Osteoblast (primary cell): ENCODE measurements around the gene UBA1. TPM values are rescaled to one million over a fixed set of nuclear protein-coding genes. Genes with fewer than 3 reads are reported as not detected.

Experiments used
- DNase-seq: peaks from one replicate; pipeline ENCODE4 v3.0.0; 2011; ENCODE audit warnings: low spot score, mixed read lengths; ENCODE audit not compliant: insufficient read length; ENCODE audit errors: missing footprints
- H2AFZ ChIP-seq: 2 replicates; pipeline ENCODE4 v1.6.0; 2011; ENCODE audit warnings: mild to moderate bottlenecking, low read length
- H3K27ac ChIP-seq: 2 replicates; pipeline ENCODE4 v1.5.1; 2011; ENCODE audit warnings: mild to moderate bottlenecking, low read depth, low read length, moderate library complexity
- H3K27me3 ChIP-seq: 2 replicates; pipeline ENCODE4 v1.6.0; 2012; ENCODE audit warnings: mild to moderate bottlenecking, control low read depth, inconsistent platforms, low read length, moderate library complexity; ENCODE audit not compliant: insufficient read depth
- H3K36me3 ChIP-seq: 2 replicates; pipeline ENCODE4 v1.5.1; 2011; ENCODE audit warnings: mild to moderate bottlenecking, low read length, control low read depth, moderate library complexity; ENCODE audit not compliant: insufficient read depth
- H3K4me1 ChIP-seq: 2 replicates; pipeline ENCODE4 v1.5.1; 2011; ENCODE audit warnings: mild to moderate bottlenecking, low read length, control low read depth, moderate library complexity; ENCODE audit not compliant: insufficient read depth
- H3K4me2 ChIP-seq: 2 replicates; pipeline ENCODE4 v1.6.0; 2011; ENCODE audit warnings: mild to moderate bottlenecking, low read length; ENCODE audit not compliant: insufficient read depth
- H3K4me3 ChIP-seq: fragments of 200-600 bp; sonication (generic); 3 replicates; pipeline ENCODE4 v1.5.1; 2012; ENCODE audit warnings: mild to moderate bottlenecking, low read length, inconsistent platforms; ENCODE audit not compliant: insufficient read depth
- H3K79me2 ChIP-seq: 2 replicates; pipeline ENCODE4 v1.6.0; 2012; ENCODE audit warnings: mild to moderate bottlenecking, low read length, control low read depth, inconsistent platforms; ENCODE audit not compliant: insufficient read depth
- H3K9me3 ChIP-seq: 2 replicates; pipeline ENCODE4 v1.5.1; 2011; ENCODE audit warnings: low read depth, low read length, control low read depth
- H4K20me1 ChIP-seq: 2 replicates; pipeline ENCODE4 v1.6.0; 2012; ENCODE audit warnings: mild to moderate bottlenecking, low read length, control low read depth; ENCODE audit not compliant: insufficient read depth
- CTCF ChIP-seq: IDR thresholded peaks from 2 replicates; pipeline ENCODE4 v1.5.1; 2011; ENCODE audit warnings: mild to moderate bottlenecking, low read depth, low read length, moderate library complexity; ENCODE audit errors: extremely low read depth
- total RNA-seq: library from RNA; depleted of rRNA; stranded (reverse); fragments of >200 nt; gene quantifications from 2 replicates; pipeline ENCODE4 v1.2.3, GENCODE V29; 2012

UBA1 gene
- total RNA-seq, 1 donor = 142 TPM

- peak overlapping the region; percentile 88 for H2AFZ ChIP-seq
- no peak for TF ChIP-seq CTCF
- DNase-seq = no peak
- peaks cover 49% of the 10 kb centered on the region for H3K4me1 ChIP-seq
- H3K9me3 ChIP-seq = no peaks in the 10 kb centered on the region
- H3K4me3 ChIP-seq = peak overlapping the region; percentile 97
- peaks cover 42% of the 10 kb centered on the region for H4K20me1 ChIP-seq
- H3K27me3 ChIP-seq = no peaks in the 10 kb centered on the region
- peaks cover 66% of the 10 kb centered on the region for H3K79me2 ChIP-seq
- peak overlapping the region; percentile 88 for H3K27ac ChIP-seq
- peak overlapping the region; percentile 81 for H3K4me2 ChIP-seq
- peaks cover 17% of the 10 kb centered on the region for H3K36me3 ChIP-seq
Measured at GRCh38 chrX:47194194-47194787, 662 bp downstream of the UBA1 start.

- no peaks in the 10 kb centered on the region for H3K27me3 ChIP-seq
- peaks cover 54% of the 10 kb centered on the region for H4K20me1 ChIP-seq
- peak; percentile 62 for DNase-seq
- H2AFZ ChIP-seq = no peak overlapping the region
- no peak for TF ChIP-seq CTCF
- peak overlapping the region; percentile 18 for H3K4me3 ChIP-seq
- no peaks in the 10 kb centered on the region for H3K9me3 ChIP-seq
- peaks cover 72% of the 10 kb centered on the region for H3K79me2 ChIP-seq
- H3K4me2 ChIP-seq = peak overlapping the region; percentile 62
- H3K36me3 ChIP-seq = peaks cover 32% of the 10 kb centered on the region
- H3K27ac ChIP-seq = peak overlapping the region; percentile 19
- H3K4me1 ChIP-seq = peaks cover 45% of the 10 kb centered on the region
Measured at GRCh38 chrX:47196098-47196497, 2.5 kb downstream of the UBA1 start.

- Histone ChIP-seq H3K79me2 (peaks cover 74% of the 10 kb centered on the region), H3K27me3 (no peaks in the 10 kb centered on the region), H4K20me1 (peaks cover 69% of the 10 kb centered on the region), H3K4me2 (peak overlapping the region; percentile 39), H3K4me1 (peaks cover 45% of the 10 kb centered on the region), H2AFZ (no peak overlapping the region), H3K27ac (peak overlapping the region; percentile 24), H3K36me3 (peaks cover 46% of the 10 kb centered on the region), H3K4me3 (no peak overlapping the region), H3K9me3 (no peaks in the 10 kb centered on the region)
- DNase-seq = no peak
- TF ChIP-seq CTCF = no peak
Measured at GRCh38 chrX:47197526-47197925, 3.9 kb downstream of the UBA1 start.

GRCh38 chrX:47198026-47198686, 4.5 kb downstream of the UBA1 start:
- H3K36me3 ChIP-seq = peaks cover 52% of the 10 kb centered on the region
- no peak overlapping the region for H3K4me3 ChIP-seq
- H3K4me1 ChIP-seq = peaks cover 43% of the 10 kb centered on the region
- peak; percentile 37 for DNase-seq
- H3K9me3 ChIP-seq = no peaks in the 10 kb centered on the region
- no peaks in the 10 kb centered on the region for H3K27me3 ChIP-seq
- H4K20me1 ChIP-seq = peaks cover 74% of the 10 kb centered on the region
- peak overlapping the region; percentile 39 for H3K4me2 ChIP-seq
- H3K79me2 ChIP-seq = peaks cover 79% of the 10 kb centered on the region
- no peak overlapping the region for H2AFZ ChIP-seq
- H3K27ac ChIP-seq = peak overlapping the region; percentile 24
- no peak for TF ChIP-seq CTCF
